Measurements from ENCODE around the gene TDRD12. TPM values are rescaled to one million over a fixed set of nuclear protein-coding genes. Genes with fewer than 3 reads are reported as not detected.

Gene TDRD12
- total RNA-seq, 1 experiment from 2014 or later = 1.3 TPM

DNA sequence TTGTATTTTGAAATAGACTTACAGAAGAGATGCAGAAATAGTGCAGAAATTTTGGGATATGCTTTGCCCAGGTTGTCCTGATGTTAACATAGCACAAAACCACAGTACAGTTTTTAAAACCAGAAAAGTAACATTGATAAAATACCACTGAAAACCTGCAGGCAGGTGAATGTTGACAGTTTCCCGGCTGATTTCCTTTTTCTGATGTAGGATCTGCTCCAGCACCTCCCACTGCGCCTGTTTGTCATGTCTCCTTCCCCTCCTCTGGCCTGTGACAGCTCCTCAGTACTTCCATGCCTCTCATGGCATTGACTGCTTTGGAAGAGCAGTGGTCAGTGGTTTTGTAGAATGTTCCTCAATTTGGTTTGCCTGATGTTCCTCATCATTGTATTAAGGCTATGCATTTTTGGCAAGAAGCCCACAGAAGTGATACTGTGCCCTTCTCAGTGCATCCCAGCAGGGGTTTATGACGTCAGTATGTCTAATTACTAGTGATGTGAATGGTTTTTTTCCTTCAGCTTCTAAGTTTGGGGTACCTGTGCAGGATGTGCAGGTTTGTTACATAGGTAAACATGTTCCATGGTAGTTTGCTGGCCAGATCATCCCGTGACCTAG is 31.0 kb downstream of the TDRD12 start:
- no peak overlapping the region for H3K56ac ChIP-seq (ENCODE audit: insufficient read length, low read depth, low read length)
- no peaks in the 10 kb centered on the region for H4K20me1 ChIP-seq (ENCODE audit: control insufficient read depth, insufficient read depth, insufficient read length)
- H4K5ac ChIP-seq (ENCODE audit: insufficient read length, low read depth, low read length) = no peak overlapping the region
- Mint-ChIP-seq H3K27ac (no peak overlapping the region), H3K9me3 (no peaks in the 10 kb centered on the region), H3K27me3 (ENCODE audit: low read depth) (no peaks in the 10 kb centered on the region; the same call in 1 of the 2 replicates), H3K4me1 (peaks cover 3 to 5% of the 10 kb centered on the region in 2 experiments; a peak in 3 of 4 replicates), H3K4me3 (no peak overlapping the region), H3K36me3 (ENCODE audit: insufficient read depth in 1 of 3, low read depth in 3 of 3) (no peaks in the 10 kb centered on the region)
- no peak overlapping the region for H4K8ac ChIP-seq (replicated peaks; ENCODE audit: insufficient read length, low read depth, low read length)
- no peaks in the 10 kb centered on the region for H3K4me1 ChIP-seq (ENCODE audit: insufficient read depth, low read length)
- no peak overlapping the region for H2AK5ac ChIP-seq (ENCODE audit: insufficient read length, low read length)
- H2AFZ ChIP-seq (ENCODE audit: low read length) = no peak overlapping the region
- no peak overlapping the region for H4K91ac ChIP-seq (ENCODE audit: insufficient read length, low read depth, low read length)
- no peak overlapping the region for H2BK12ac ChIP-seq (ENCODE audit: insufficient read length, low read depth, low read length)
- no peaks in the 10 kb centered on the region for H3K9me3 ChIP-seq (ENCODE audit: control insufficient read depth, low read depth, low read length)
- no peak overlapping the region for H3K23ac ChIP-seq (ENCODE audit: insufficient read length, low read depth, low read length)
- H3K4me2 ChIP-seq (ENCODE audit: insufficient read depth, insufficient read length, low read length) = no peak overlapping the region
- H3K23me2 ChIP-seq (ENCODE audit: insufficient read length, low read depth, low read length, poor library complexity, severe bottlenecking) = no peaks in the 10 kb centered on the region
- no peaks in the 10 kb centered on the region for H3K79me2 ChIP-seq (ENCODE audit: insufficient read depth, low read length)
- H3T11ph ChIP-seq (ENCODE audit: low read length) = no peak overlapping the region
- no peak for DNase-seq
- TF ChIP-seq, protein P1, sequence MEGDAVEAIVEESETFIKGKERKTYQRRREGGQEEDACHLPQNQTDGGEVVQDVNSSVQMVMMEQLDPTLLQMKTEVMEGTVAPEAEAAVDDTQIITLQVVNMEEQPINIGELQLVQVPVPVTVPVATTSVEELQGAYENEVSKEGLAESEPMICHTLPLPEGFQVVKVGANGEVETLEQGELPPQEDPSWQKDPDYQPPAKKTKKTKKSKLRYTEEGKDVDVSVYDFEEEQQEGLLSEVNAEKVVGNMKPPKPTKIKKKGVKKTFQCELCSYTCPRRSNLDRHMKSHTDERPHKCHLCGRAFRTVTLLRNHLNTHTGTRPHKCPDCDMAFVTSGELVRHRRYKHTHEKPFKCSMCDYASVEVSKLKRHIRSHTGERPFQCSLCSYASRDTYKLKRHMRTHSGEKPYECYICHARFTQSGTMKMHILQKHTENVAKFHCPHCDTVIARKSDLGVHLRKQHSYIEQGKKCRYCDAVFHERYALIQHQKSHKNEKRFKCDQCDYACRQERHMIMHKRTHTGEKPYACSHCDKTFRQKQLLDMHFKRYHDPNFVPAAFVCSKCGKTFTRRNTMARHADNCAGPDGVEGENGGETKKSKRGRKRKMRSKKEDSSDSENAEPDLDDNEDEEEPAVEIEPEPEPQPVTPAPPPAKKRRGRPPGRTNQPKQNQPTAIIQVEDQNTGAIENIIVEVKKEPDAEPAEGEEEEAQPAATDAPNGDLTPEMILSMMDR (conservative IDR thresholded peaks at IDR 0.05) = no peak
- no peak overlapping the region for H3K9ac ChIP-seq (ENCODE audit: extremely low read depth, insufficient read length, low read length)
- WGBS (ENCODE audit: extremely low coverage, insufficient read length, low lambda C conversion rate) = no CpG with 5 or more reads among the region's 4 CpGs
- no peak overlapping the region for H3K18ac ChIP-seq (ENCODE audit: insufficient read length, low read depth, low read length)
- H2BK120ac ChIP-seq (ENCODE audit: low read depth, low read length, poor library complexity, severe bottlenecking) = no peak overlapping the region
- no peaks in the 10 kb centered on the region for H3K79me1 ChIP-seq (ENCODE audit: insufficient read depth, low read depth, low read length, poor library complexity, severe bottlenecking)
- H2BK15ac ChIP-seq (ENCODE audit: low read depth, low read length) = no peak overlapping the region
- no peak overlapping the region for H3K14ac ChIP-seq (ENCODE audit: insufficient read depth, low read length)
- no peak overlapping the region for H3K27ac ChIP-seq (ENCODE audit: insufficient read length, low read depth, low read length)
- H2BK20ac ChIP-seq (ENCODE audit: low read depth, low read length, poor library complexity, severe bottlenecking) = no peak overlapping the region
- no peaks in the 10 kb centered on the region for H3K27me3 ChIP-seq (ENCODE audit: insufficient read depth, low read length)
- no peak overlapping the region for H3K4ac ChIP-seq (ENCODE audit: low read depth, low read length)
- no peak overlapping the region for H2BK5ac ChIP-seq (ENCODE audit: insufficient read length, low read length)

Data from H9 (cell line).